H9 (cell line): ENCODE data around the gene TADA3. TPM values are rescaled to one million over a fixed set of nuclear protein-coding genes. Genes with fewer than 3 reads are reported as not detected.

Source experiments
- DNase-seq: peaks from one replicate; pipeline ENCODE4 v3.0.0-alpha.2; 2017
- H2AFZ ChIP-seq: one replicate; pipeline ENCODE4 v1.6.1; 2013; ENCODE audit warnings: mild to moderate bottlenecking, low read length, control low read depth, moderate library complexity
- H2AK5ac ChIP-seq: 2 replicates; pipeline ENCODE4 v1.6.1; 2013; ENCODE audit warnings: low read length, control low read depth, mixed read lengths; ENCODE audit not compliant: insufficient read length
- H2BK120ac ChIP-seq: one replicate; pipeline ENCODE4 v1.6.1; 2013; ENCODE audit warnings: low read depth, mild to moderate bottlenecking, low read length, control low read depth, inconsistent platforms; ENCODE audit not compliant: poor library complexity, severe bottlenecking
- H2BK12ac ChIP-seq: 2 replicates; pipeline ENCODE4 v1.6.1; 2013; ENCODE audit warnings: low read length, control low read depth, mixed read lengths, low read depth; ENCODE audit not compliant: insufficient read length
- H2BK15ac ChIP-seq: 2 replicates; pipeline ENCODE4 v1.6.1; 2013; ENCODE audit warnings: low read depth, low read length, control low read depth
- H2BK20ac ChIP-seq: one replicate; pipeline ENCODE4 v1.6.1; 2013; ENCODE audit warnings: low read depth, mild to moderate bottlenecking, low read length, control low read depth, inconsistent platforms; ENCODE audit not compliant: poor library complexity, severe bottlenecking
- H2BK5ac ChIP-seq: 2 replicates; pipeline ENCODE4 v1.6.1; 2013; ENCODE audit warnings: low read length, control low read depth, mixed read lengths; ENCODE audit not compliant: insufficient read length
- H3K14ac ChIP-seq: 2 replicates; pipeline ENCODE4 v1.6.1; 2013; ENCODE audit warnings: low read length, control low read depth; ENCODE audit not compliant: insufficient read depth
- H3K18ac ChIP-seq: 2 replicates; pipeline ENCODE4 v1.6.1; 2013; ENCODE audit warnings: low read depth, mild to moderate bottlenecking, mixed read lengths, low read length, control low read depth; ENCODE audit not compliant: insufficient read length
- H3K23ac ChIP-seq: 2 replicates; pipeline ENCODE4 v1.6.1; 2013; ENCODE audit warnings: low read length, control low read depth, mixed read lengths, low read depth; ENCODE audit not compliant: insufficient read length
- H3K23me2 ChIP-seq: 2 replicates; pipeline ENCODE4 v1.6.1; 2013; ENCODE audit warnings: low read depth, mild to moderate bottlenecking, mixed read lengths, low read length, control low read depth; ENCODE audit not compliant: insufficient read length, poor library complexity, severe bottlenecking
- H3K27ac ChIP-seq: 2 replicates; pipeline ENCODE4 v1.5.1; 2013; ENCODE audit warnings: low read length, control low read depth, mixed read lengths, low read depth; ENCODE audit not compliant: insufficient read length
- H3K27me3 ChIP-seq: 2 replicates; pipeline ENCODE4 v1.6.1; 2013; ENCODE audit warnings: low read length, control low read depth, inconsistent platforms; ENCODE audit not compliant: insufficient read depth
- H3K4ac ChIP-seq: 2 replicates; pipeline ENCODE4 v1.6.1; 2013; ENCODE audit warnings: low read depth, mild to moderate bottlenecking, control low read depth, inconsistent platforms, low read length, moderate library complexity
- H3K4me1 ChIP-seq: 2 replicates; pipeline ENCODE4 v1.6.1; 2013; ENCODE audit warnings: low read length, control low read depth, inconsistent platforms; ENCODE audit not compliant: insufficient read depth
- H3K4me2 ChIP-seq: 2 replicates; pipeline ENCODE4 v1.6.1; 2013; ENCODE audit warnings: low read length, control low read depth, mixed read lengths; ENCODE audit not compliant: insufficient read length, insufficient read depth
- H3K56ac ChIP-seq: 2 replicates; pipeline ENCODE4 v1.6.1; 2013; ENCODE audit warnings: low read depth, mild to moderate bottlenecking, mixed read lengths, low read length, control low read depth; ENCODE audit not compliant: insufficient read length
- H3K79me1 ChIP-seq: 2 replicates; pipeline ENCODE4 v1.6.1; 2013; ENCODE audit warnings: low read depth, mild to moderate bottlenecking, moderate library complexity, low read length, control low read depth, inconsistent platforms; ENCODE audit not compliant: insufficient read depth, poor library complexity, severe bottlenecking
- H3K79me2 ChIP-seq: 2 replicates; pipeline ENCODE4 v1.6.1; 2013; ENCODE audit warnings: low read length, control low read depth, inconsistent platforms; ENCODE audit not compliant: insufficient read depth
- H3K9ac ChIP-seq: 2 replicates; pipeline ENCODE4 v1.6.1; 2013; ENCODE audit warnings: low read length, control low read depth, mixed read lengths; ENCODE audit not compliant: insufficient read length; ENCODE audit errors: extremely low read depth
- H3K9me3 ChIP-seq: one replicate; pipeline ENCODE4 v1.6.1; 2013; ENCODE audit warnings: low read depth, low read length, inconsistent platforms; ENCODE audit not compliant: control insufficient read depth
- H3T11ph ChIP-seq: one replicate; pipeline ENCODE4 v1.6.1; 2013; ENCODE audit warnings: mild to moderate bottlenecking, low read length, control low read depth, inconsistent platforms
- H4K20me1 ChIP-seq: one replicate; pipeline ENCODE4 v1.6.1; 2013; ENCODE audit not compliant: control insufficient read depth, insufficient read length, insufficient read depth
- H4K5ac ChIP-seq: 2 replicates; pipeline ENCODE4 v1.6.1; 2013; ENCODE audit warnings: low read depth, mild to moderate bottlenecking, mixed read lengths, low read length, control low read depth; ENCODE audit not compliant: insufficient read length
- H4K8ac ChIP-seq: replicated peaks from 2 replicates; pipeline ENCODE4 v1.6.1; 2013; ENCODE audit warnings: low read length, control low read depth, mixed read lengths, low read depth; ENCODE audit not compliant: insufficient read length
- H4K91ac ChIP-seq: 2 replicates; pipeline ENCODE4 v1.6.1; 2013; ENCODE audit warnings: low read depth, mild to moderate bottlenecking, moderate library complexity, mixed read lengths, low read length, control low read depth; ENCODE audit not compliant: insufficient read length
- H3K27ac Mint-ChIP-seq, 3 experiments: 2 replicates in 2 of 3; 3 replicates in 1 of 3; pipeline ENCODE4 v1.8.0; 2020 to 2021; ENCODE audit warnings: mixed read lengths in 3 of 3, mild to moderate bottlenecking in 1 of 3, moderate library complexity in 1 of 3
- H3K27me3 Mint-ChIP-seq: 2 replicates; pipeline ENCODE4 v1.8.0; 2021; ENCODE audit warnings: low read depth, mild to moderate bottlenecking, moderate library complexity, mixed read lengths
- H3K36me3 Mint-ChIP-seq, 3 experiments: 2 replicates in 2 of 3; 3 replicates in 1 of 3; pipeline ENCODE4 v1.8.0; 2020 to 2021; ENCODE audit warnings: low read depth in 3 of 3, mixed read lengths in 3 of 3; ENCODE audit not compliant: insufficient read depth in 1 of 3
- H3K4me1 Mint-ChIP-seq, 2 experiments: 2 replicates each; pipeline ENCODE4 v1.8.0; 2020; ENCODE audit warnings: mixed read lengths in 2 of 2
- H3K4me3 Mint-ChIP-seq, 2 experiments: 2 replicates in 1 of 2; 3 replicates in 1 of 2; pipeline ENCODE4 v1.8.0; 2020 to 2021; ENCODE audit warnings: mild to moderate bottlenecking in 2 of 2, mixed read lengths in 2 of 2, moderate library complexity in 1 of 2
- H3K9me3 Mint-ChIP-seq, 2 experiments: 2 replicates in 1 of 2; 3 replicates in 1 of 2; pipeline ENCODE4 v1.8.0; 2020; ENCODE audit warnings: mild to moderate bottlenecking in 2 of 2, mixed read lengths in 2 of 2, moderate library complexity in 1 of 2
- WGBS: extraction: QIAGEN DNeasy Blood & Tissue Kit; methylation state at CpG from one replicate; pipeline ENCODE4 v1.1.7; 2013; ENCODE audit warnings: missing lambda C conversion rate, low lambda C conversion rate, mixed read lengths; ENCODE audit not compliant: insufficient read length; ENCODE audit errors: extremely low coverage; 5-methylcytosine and 5-hydroxymethylcytosine counted together
- total RNA-seq: library from RNA; stranded (reverse); gene quantifications from 2 replicates; pipeline ENCODE4 v1.2.1, GENCODE V29; 2021
- TF ChIP-seq, protein P1 (sequence below): fragments of 200-600 bp; sonication (generic); conservative IDR thresholded peaks from 3 replicates; pipeline ENCODE4 v1.8.0; 2021; ENCODE audit warnings: antibody characterized with exemption, mild to moderate bottlenecking

Gene TADA3
- total RNA-seq, 1 experiment from 2014 or later, result 49.8 TPM

DNA sequence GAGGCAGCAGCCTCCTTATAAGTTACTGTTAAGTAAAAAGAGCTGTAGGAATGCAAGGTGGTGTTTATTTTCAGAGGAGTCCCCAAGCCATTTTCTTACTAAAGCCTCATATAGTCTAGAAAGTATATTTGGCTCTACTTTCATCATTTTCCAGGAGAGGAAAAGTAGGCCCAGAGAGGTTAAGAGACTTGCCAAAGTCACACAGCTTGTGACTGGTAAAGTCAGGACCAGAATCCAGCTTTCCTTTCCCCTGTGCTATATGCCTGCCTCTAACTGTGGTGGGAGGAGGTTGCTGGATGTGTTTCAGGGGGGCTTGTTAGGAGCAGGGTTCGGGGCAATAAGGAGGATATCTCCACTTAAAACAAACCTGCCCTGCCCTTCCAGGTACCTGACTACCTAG is 49.7 kb downstream of the TADA3 start:
- Histone ChIP-seq H3K14ac (no peak overlapping the region), H3K4me2 (no peak overlapping the region), H2AFZ (no peak overlapping the region), H3K27me3 (no peaks in the 10 kb centered on the region), H3K9ac (no peak overlapping the region), H3K4ac (no peak overlapping the region), H3K9me3 (no peaks in the 10 kb centered on the region), H3K23ac (no peak overlapping the region), H2AK5ac (no peak overlapping the region), H4K91ac (no peak overlapping the region), H2BK5ac (no peak overlapping the region), H3K56ac (no peak overlapping the region), H3K79me1 (no peaks in the 10 kb centered on the region), H4K8ac (no peak overlapping the region), H2BK120ac (no peak overlapping the region), H2BK15ac (no peak overlapping the region), H2BK20ac (no peak overlapping the region), H3K27ac (no peak overlapping the region), H4K20me1 (no peaks in the 10 kb centered on the region), H3T11ph (no peak overlapping the region), H3K4me1 (no peaks in the 10 kb centered on the region), H4K5ac (no peak overlapping the region), H3K79me2 (no peaks in the 10 kb centered on the region), H2BK12ac (no peak overlapping the region), H3K23me2 (no peaks in the 10 kb centered on the region), H3K18ac (no peak overlapping the region)
- no CpG with 5 or more reads among the region's 1 CpG for WGBS
- H3K27ac Mint-ChIP-seq, result no peak overlapping the region
- H3K36me3 Mint-ChIP-seq, result peaks cover 63 to 98% (median 92%) of the 10 kb centered on the region in 3 experiments; a peak in 6 of 7 replicates
- H3K4me3 Mint-ChIP-seq, result no peak overlapping the region
- TF ChIP-seq, protein P1, sequence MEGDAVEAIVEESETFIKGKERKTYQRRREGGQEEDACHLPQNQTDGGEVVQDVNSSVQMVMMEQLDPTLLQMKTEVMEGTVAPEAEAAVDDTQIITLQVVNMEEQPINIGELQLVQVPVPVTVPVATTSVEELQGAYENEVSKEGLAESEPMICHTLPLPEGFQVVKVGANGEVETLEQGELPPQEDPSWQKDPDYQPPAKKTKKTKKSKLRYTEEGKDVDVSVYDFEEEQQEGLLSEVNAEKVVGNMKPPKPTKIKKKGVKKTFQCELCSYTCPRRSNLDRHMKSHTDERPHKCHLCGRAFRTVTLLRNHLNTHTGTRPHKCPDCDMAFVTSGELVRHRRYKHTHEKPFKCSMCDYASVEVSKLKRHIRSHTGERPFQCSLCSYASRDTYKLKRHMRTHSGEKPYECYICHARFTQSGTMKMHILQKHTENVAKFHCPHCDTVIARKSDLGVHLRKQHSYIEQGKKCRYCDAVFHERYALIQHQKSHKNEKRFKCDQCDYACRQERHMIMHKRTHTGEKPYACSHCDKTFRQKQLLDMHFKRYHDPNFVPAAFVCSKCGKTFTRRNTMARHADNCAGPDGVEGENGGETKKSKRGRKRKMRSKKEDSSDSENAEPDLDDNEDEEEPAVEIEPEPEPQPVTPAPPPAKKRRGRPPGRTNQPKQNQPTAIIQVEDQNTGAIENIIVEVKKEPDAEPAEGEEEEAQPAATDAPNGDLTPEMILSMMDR, result no peak
- no peaks in the 10 kb centered on the region for H3K9me3 Mint-ChIP-seq
- no peaks in the 10 kb centered on the region for H3K27me3 Mint-ChIP-seq
- DNase-seq, result no peak
- H3K4me1 Mint-ChIP-seq, result no peaks in the 10 kb centered on the region
